GM11168 (cell line): ENCODE data around the gene TTN.
"Not testable (repeated sequence)": the region's sequence is repeated elsewhere in the genome, so short reads cannot be mapped to it uniquely, and the experiment has no call there.

Experiments
- in situ Hi-C: fragments of 300-500 bp; cut with MboI; formaldehyde crosslinking; loops from one replicate; pipeline ENCODE4 v1.12.0; 2022; ENCODE audit warnings: low sequenced_read_pairs; ENCODE audit not compliant: unreplicated experiment

Gene TTN

GRCh38 chr2:178679891-178680290 is 127.3 kb downstream of the TTN start:
- in situ Hi-C loops, result no loop called here

DNA sequence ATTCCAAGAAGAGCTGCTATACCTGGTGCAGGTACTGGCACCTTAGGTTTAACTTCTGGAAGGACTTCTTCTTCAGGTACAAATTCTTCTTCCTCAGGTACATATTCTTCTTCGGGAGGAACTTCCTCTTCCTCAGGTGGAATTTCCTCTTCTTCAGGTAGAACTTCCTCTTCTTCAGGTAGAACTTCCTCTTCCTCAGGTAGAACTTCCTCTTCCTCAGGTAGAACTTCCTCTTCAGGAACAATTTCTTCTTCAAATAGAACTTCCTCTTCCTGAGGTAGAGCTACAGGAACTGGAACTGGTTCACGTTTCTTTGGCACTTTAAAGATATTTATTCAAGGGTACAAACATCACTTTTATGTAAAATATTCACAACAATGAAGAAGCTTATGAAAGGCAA is 129.6 kb downstream of the TTN start:
- in situ Hi-C loops, result no loop called here

DNA sequence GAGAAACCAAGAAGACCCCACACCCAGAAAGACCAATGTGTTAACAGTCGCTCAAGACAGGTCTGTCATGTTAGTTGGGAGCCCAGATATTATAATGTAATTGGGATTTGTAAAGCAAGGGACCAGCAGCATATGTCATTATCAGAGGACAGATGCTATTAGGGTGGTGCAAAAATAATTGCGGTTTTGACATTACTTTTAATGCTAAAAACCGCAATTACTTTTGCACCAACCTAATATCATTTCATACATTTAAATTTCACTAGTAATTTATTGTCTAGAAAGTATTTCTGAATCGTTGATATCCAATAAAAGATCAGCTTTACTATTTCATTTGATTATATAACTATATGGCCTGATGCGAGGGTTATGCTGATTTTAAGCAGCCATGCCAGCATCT is 131.2 kb downstream of the TTN start:
- in situ Hi-C loops, result no loop called here

DNA sequence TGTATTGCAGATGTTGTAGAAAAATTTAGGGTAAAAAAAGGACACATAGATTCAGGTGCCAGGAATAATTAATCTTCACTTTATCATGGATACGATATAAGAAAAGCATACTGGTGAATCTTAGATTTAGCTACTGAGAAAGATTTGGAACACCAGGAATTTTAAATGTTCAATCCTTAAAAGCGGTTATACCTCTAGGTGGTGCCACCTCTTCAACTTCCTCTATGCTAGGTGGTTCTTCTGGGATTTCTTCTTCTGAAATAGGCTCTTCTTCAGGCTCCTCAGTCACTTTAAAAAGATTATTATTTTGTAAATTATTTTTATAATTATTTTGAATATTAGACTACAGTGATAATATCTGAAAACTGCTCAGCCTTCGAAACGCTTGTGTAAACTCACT is 133.1 kb downstream of the TTN start:
- in situ Hi-C loops, result no loop called here

DNA sequence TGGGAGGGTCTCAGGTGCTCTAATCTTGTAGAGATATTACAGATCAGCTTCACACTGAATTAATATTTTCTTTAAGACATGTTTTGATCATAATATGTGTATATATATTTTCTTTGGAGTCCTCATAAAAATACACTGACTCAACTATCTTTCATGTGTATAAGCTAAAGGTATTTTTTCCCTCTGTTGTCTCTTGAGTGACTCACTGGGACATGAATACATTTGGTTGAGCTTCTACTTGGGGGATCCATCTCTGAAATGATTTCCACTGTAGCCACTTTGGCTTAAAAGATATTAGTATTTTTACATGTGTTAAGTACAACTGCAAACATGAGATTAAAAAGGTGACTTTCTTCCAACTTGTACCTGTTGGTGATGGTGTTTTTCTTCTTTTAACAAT is 140.8 kb downstream of the TTN start:
- in situ Hi-C loops, result no loop called here

- in situ Hi-C loops, result not testable (repeated sequence)
Observed at GRCh38 chr2:178658480-178658879, 148.7 kb downstream of the TTN start.

GRCh38 chr2:178650554-178650953 is 156.7 kb downstream of the TTN start:
- in situ Hi-C loops, result no loop called here

- in situ Hi-C loops, result no loop called here
Observed at GRCh38 chr2:178644919-178645318, 162.3 kb downstream of the TTN start.

GRCh38 chr2:178641498-178641897 is 165.7 kb downstream of the TTN start:
- in situ Hi-C loops, result no loop called here

DNA sequence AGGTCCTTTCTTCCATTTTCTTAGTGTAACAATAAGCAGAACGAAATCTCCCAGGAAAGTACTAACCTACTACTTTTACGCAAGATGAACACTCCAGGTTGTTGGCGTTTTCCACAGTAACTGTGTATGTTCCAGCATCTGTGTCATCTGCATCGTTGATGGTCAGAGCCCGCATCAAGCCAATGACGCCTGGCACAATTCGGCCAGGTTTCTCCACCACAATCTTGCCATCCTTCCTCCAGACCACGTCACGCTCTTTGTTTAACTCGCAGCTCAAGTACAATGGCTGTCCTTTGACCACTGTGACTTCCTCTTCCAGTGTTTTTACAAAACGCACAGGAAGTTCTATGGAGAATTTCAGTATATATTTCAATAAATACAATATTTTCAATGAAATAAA is 171.3 kb downstream of the TTN start:
- in situ Hi-C loops, result no loop called here

DNA sequence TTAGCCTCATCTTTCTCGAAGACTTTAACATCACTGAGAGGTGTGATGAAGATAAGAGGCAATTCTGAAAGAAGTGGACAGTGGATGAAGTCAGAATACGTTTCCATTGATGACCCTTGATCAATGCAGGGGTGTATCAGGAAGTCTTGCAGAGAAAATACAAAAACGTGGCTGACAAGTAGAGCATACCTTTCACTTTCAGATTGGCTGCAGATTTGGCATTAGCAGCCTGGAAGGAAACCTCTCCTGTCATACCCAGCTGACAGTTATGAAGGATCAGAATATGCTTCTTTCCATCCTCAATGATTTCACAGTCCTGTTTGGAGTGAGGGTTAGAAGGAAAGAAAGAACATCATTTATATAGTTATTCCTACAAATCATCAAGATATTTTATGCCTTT is 174.5 kb downstream of the TTN start:
- in situ Hi-C loops, result no loop called here

DNA sequence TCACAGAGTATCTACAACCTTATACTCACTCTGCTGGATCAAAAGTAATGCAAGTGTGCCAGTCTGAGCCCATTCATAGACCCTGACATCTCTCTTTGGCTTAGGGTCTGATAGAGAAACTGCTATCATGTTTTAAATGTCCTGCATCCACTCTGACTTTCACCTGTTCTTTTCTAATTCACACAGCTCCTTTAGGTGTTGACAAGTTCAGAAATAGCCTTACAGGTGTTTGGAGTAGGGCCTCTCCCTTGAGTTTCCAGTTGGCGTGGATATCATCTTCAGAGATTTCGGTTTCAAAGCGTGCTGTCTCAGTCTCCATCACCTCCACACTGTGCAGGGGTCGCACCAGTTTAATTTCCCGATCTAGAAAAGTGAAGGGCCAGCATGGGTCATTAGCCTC is 176.6 kb downstream of the TTN start:
- in situ Hi-C loops, result no loop called here

- in situ Hi-C loops, result no loop called here
Observed at GRCh38 chr2:178629463-178629862, 177.8 kb downstream of the TTN start.

DNA sequence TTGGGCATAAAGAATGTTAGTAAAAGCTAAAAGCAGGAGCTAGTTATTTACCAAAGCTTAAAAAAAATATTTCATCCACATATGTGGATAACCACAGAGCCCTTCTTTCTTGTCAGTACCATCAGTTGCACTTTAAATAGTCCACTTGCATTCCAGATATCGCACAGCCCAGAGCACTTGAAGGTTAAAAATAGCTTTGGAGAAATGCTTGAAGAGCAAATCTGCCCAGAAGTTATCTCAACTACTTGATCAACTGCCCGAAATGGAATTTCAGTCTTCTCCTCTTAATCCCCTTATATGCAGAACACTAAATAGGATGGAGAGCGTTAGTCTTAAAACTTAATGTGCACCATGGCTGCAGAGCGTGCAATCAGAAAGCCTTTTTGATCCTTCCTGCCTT is 178.6 kb downstream of the TTN start:
- in situ Hi-C loops, result no loop called here

GRCh38 chr2:178627401-178627800 is 179.8 kb downstream of the TTN start:
- in situ Hi-C loops, result no loop called here

DNA sequence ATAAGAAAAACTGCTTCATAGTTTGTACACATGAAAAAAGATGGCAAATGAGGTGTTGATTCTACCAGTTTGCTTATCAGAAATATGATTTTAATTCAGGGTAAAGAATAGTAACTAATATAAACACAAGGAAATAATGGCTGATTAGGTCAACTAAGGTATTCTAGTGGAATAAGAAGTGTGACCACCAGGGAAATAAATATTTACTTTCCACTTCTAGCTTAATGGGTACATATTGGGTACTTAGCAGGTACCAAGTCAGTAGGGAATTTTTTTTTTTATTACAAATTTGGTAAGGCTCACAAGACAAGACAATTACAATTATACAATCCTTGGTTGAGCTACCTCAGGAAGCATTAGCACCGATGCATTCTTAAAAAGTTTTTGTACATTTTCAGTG is 191.3 kb downstream of the TTN start:
- in situ Hi-C loops, result no loop called here

GRCh38 chr2:178602901-178603300 is 204.3 kb downstream of the TTN start:
- in situ Hi-C loops, result no loop called here

GRCh38 chr2:178592655-178593054 is 214.6 kb downstream of the TTN start:
- in situ Hi-C loops, result no loop called here

GRCh38 chr2:178589335-178589734 is 217.9 kb downstream of the TTN start:
- in situ Hi-C loops, result no loop called here

GRCh38 chr2:178584666-178585065 is 222.6 kb downstream of the TTN start:
- in situ Hi-C loops, result no loop called here

- in situ Hi-C loops, result no loop called here
Observed at GRCh38 chr2:178579006-178579405, 228.2 kb downstream of the TTN start.

GRCh38 chr2:178574789-178575188 is 232.4 kb downstream of the TTN start:
- in situ Hi-C loops, result no loop called here

GRCh38 chr2:178568227-178568626 is 239.0 kb downstream of the TTN start:
- in situ Hi-C loops, result no loop called here
